ENCODE measurements around the gene ANKS1A.
"Not testable (repeated sequence)": the region's sequence is repeated elsewhere in the genome, so short reads cannot be mapped to it uniquely, and the experiment has no call there.

Gene ANKS1A

GRCh38 chr6:35105078-35105477, 216.0 kb downstream of the ANKS1A start:
- no peak overlapping the region for H3K4me3 ChIP-seq (ENCODE audit: low read length)
- H3K4me2 ChIP-seq (ENCODE audit: low read length) = no peak overlapping the region
- H3K36me3 ChIP-seq (ENCODE audit: control insufficient read depth, low read length) = no peaks in the 10 kb centered on the region
- no peaks in the 10 kb centered on the region for H3K79me2 ChIP-seq (ENCODE audit: control insufficient read depth, low read length)
- H3K4me1 ChIP-seq (ENCODE audit: control insufficient read depth, low read length) = no peaks in the 10 kb centered on the region
- no peaks in the 10 kb centered on the region for H4K20me1 ChIP-seq (ENCODE audit: control insufficient read depth, insufficient read depth, low read depth, low read length)
- TF ChIP-seq EZH2phosphoT487 (IDR thresholded peaks at IDR 0.05; ENCODE audit: borderline replicate concordance, low read length) = no peak
- H3K9me3 ChIP-seq (ENCODE audit: control insufficient read depth, insufficient read depth, low read length) = no peaks in the 10 kb centered on the region
- H3K9me2 ChIP-seq (replicated peaks; ENCODE audit: control insufficient read depth, low read length) = no peaks in the 10 kb centered on the region
- no peaks in the 10 kb centered on the region for H3F3A ChIP-seq (ENCODE audit: control insufficient read depth, insufficient read depth)
- H3K27ac ChIP-seq (ENCODE audit: low read depth, low read length) = no peak overlapping the region
- 0 out of 2 replicates have a peak, but pooled peaks cover 3% of the 10 kb centered on the region for H3K27me3 ChIP-seq (ENCODE audit: control insufficient read depth, low read length)

- H3K9me2 ChIP-seq (replicated peaks; ENCODE audit: control insufficient read depth, low read length); H3K4me2 ChIP-seq (ENCODE audit: low read length); H4K20me1 ChIP-seq (ENCODE audit: control insufficient read depth, insufficient read depth, low read depth, low read length); H3K27me3 ChIP-seq (ENCODE audit: control insufficient read depth, low read length); H3K4me3 ChIP-seq (ENCODE audit: low read length); H3K79me2 ChIP-seq (ENCODE audit: control insufficient read depth, low read length); H3F3A ChIP-seq (ENCODE audit: control insufficient read depth, insufficient read depth); H3K9me3 ChIP-seq (ENCODE audit: control insufficient read depth, insufficient read depth, low read length); H3K27ac ChIP-seq (ENCODE audit: low read depth, low read length); H3K4me1 ChIP-seq (ENCODE audit: control insufficient read depth, low read length); H3K36me3 ChIP-seq (ENCODE audit: control insufficient read depth, low read length): not testable (repeated sequence)
Measured at GRCh38 chr6:35106061-35106460, 217.0 kb downstream of the ANKS1A start.

- H3K27me3 ChIP-seq (ENCODE audit: control insufficient read depth, low read length); H3K4me2 ChIP-seq (ENCODE audit: low read length); H3K27ac ChIP-seq (ENCODE audit: low read depth, low read length); H3K79me2 ChIP-seq (ENCODE audit: control insufficient read depth, low read length); H3K4me1 ChIP-seq (ENCODE audit: control insufficient read depth, low read length); H3K36me3 ChIP-seq (ENCODE audit: control insufficient read depth, low read length); H4K20me1 ChIP-seq (ENCODE audit: control insufficient read depth, insufficient read depth, low read depth, low read length); H3K9me2 ChIP-seq (replicated peaks; ENCODE audit: control insufficient read depth, low read length); H3F3A ChIP-seq (ENCODE audit: control insufficient read depth, insufficient read depth); H3K9me3 ChIP-seq (ENCODE audit: control insufficient read depth, insufficient read depth, low read length); H3K4me3 ChIP-seq (ENCODE audit: low read length): not testable (repeated sequence)
Measured at GRCh38 chr6:35107208-35107607, 218.2 kb downstream of the ANKS1A start.

- H3K9me3 ChIP-seq (ENCODE audit: control insufficient read depth, insufficient read depth, low read length) = not testable (repeated sequence)
Measured at GRCh38 chr6:35107761-35108160, 218.7 kb downstream of the ANKS1A start.

GRCh38 chr6:35108309-35108885, 219.3 kb downstream of the ANKS1A start:
- no peak overlapping the region for H3K4me2 ChIP-seq (ENCODE audit: low read length)

More at GRCh38 chr6:35107761-35108160, 218.7 kb downstream of the ANKS1A start:
- H4K20me1 ChIP-seq (ENCODE audit: control insufficient read depth, insufficient read depth, low read depth, low read length); H3K4me3 ChIP-seq (ENCODE audit: low read length); H3K79me2 ChIP-seq (ENCODE audit: control insufficient read depth, low read length); H3K4me2 ChIP-seq (ENCODE audit: low read length); H3F3A ChIP-seq (ENCODE audit: control insufficient read depth, insufficient read depth); H3K27ac ChIP-seq (ENCODE audit: low read depth, low read length); H3K27me3 ChIP-seq (ENCODE audit: control insufficient read depth, low read length); H3K9me2 ChIP-seq (replicated peaks; ENCODE audit: control insufficient read depth, low read length); H3K36me3 ChIP-seq (ENCODE audit: control insufficient read depth, low read length); H3K4me1 ChIP-seq (ENCODE audit: control insufficient read depth, low read length): not testable (repeated sequence)

More at GRCh38 chr6:35108309-35108885, 219.3 kb downstream of the ANKS1A start:
- peaks cover 3% of the 10 kb centered on the region for H3K9me3 ChIP-seq (ENCODE audit: control insufficient read depth, insufficient read depth, low read length)
- no peaks in the 10 kb centered on the region for H3K79me2 ChIP-seq (ENCODE audit: control insufficient read depth, low read length)
- 0 out of 2 replicates have a peak, but pooled peaks cover 3% of the 10 kb centered on the region for H3K27me3 ChIP-seq (ENCODE audit: control insufficient read depth, low read length)
- no peaks in the 10 kb centered on the region for H4K20me1 ChIP-seq (ENCODE audit: control insufficient read depth, insufficient read depth, low read depth, low read length)
- H3F3A ChIP-seq (ENCODE audit: control insufficient read depth, insufficient read depth) = no peaks in the 10 kb centered on the region
- no peak overlapping the region for H3K4me3 ChIP-seq (ENCODE audit: low read length)
- H3K36me3 ChIP-seq (ENCODE audit: control insufficient read depth, low read length) = no peaks in the 10 kb centered on the region
- no peaks in the 10 kb centered on the region for H3K9me2 ChIP-seq (replicated peaks; ENCODE audit: control insufficient read depth, low read length)
- TF ChIP-seq EZH2phosphoT487 (IDR thresholded peaks at IDR 0.05; ENCODE audit: borderline replicate concordance, low read length) (no peak), CTCF (IDR thresholded peaks at IDR 0.05; ENCODE audit: low read depth, low read length, poor library complexity, severe bottlenecking) (no peak)
- no peaks in the 10 kb centered on the region for H3K4me1 ChIP-seq (ENCODE audit: control insufficient read depth, low read length)
- no peak overlapping the region for H3K27ac ChIP-seq (ENCODE audit: low read depth, low read length)
